Measurements from ENCODE around the gene CCNO.

The CCNO gene, protein sequence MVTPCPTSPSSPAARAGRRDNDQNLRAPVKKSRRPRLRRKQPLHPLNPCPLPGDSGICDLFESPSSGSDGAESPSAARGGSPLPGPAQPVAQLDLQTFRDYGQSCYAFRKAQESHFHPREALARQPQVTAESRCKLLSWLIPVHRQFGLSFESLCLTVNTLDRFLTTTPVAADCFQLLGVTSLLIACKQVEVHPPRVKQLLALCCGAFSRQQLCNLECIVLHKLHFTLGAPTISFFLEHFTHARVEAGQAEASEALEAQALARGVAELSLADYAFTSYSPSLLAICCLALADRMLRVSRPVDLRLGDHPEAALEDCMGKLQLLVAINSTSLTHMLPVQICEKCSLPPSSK

DNA sequence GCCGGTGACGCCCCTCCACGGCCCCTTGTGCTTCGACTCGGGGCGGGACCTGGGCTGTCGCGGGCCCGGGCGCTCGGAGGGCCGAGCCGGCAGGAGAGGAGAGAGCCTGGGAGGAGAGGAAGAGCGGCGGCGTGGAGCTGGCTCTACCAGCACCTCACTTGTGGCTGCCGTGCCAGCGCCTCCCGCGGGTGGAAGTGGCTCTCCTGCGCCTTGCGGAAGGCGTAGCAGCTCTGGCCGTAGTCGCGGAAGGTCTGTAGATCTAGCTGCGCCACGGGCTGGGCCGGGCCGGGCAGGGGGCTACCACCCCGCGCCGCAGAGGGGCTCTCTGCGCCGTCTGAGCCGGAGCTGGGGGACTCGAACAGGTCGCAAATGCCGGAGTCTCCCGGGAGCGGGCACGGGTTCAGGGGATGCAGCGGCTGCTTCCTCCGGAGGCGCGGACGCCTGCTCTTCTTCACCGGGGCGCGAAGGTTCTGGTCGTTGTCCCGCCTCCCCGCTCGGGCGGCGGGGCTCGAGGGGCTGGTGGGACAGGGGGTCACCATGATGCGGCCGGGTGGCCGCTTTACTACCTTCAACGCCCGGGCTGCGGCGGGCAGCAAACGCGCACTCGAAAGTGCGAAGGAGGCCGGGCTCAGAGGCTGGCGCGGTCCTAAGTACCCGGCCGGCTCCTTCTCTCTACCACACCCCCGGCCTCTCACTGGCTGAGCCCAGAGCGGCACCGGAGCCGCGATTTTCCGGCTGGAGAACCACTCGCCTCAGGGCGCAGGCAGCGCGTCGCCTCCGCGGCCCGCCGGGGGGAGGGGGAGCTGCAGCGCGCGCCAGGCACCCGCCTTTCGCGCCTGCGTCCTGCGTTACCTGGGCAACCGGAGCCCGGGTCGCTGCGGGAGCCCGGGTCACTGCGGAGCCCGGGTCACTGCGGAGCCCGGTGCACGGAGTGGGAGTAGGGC, at the start of gene CCNO:
TSS of gene CCNO (minus strand) at position 624 of the 944 bp plus-strand sequence. CDS start at position 539, 85 bp downstream.
- Mint-ChIP-seq H3K4me3 (peak within 1 kb of the TSS; percentile 86), H3K27me3 (peaks cover 92% of the 10 kb centered on the region), H3K4me1 (ENCODE audit: low read depth) (peaks cover 22% of the 10 kb centered on the region), H3K27ac (no peak within 1 kb of the TSS), H3K36me3 (ENCODE audit: low read depth) (peaks cover 6% of the 10 kb centered on the region), H3K9me3 (no peaks in the 10 kb centered on the region)
- intact Hi-C loops (cut with micrococcal nuclease), result loop anchor here (5.0 kb wide), 1 partner anchor 61 kb away; the partner anchor contains the start of gene CDC20B

- Mint-ChIP-seq H3K36me3 (ENCODE audit: low read depth) (peaks cover 87% of the 10 kb centered on the region), H3K4me3 (no peak overlapping the region), H3K27me3 (no peaks in the 10 kb centered on the region), H3K4me1 (ENCODE audit: low read depth) (no peaks in the 10 kb centered on the region), H3K9me3 (no peaks in the 10 kb centered on the region), H3K27ac (no peak overlapping the region)
- intact Hi-C loops (cut with micrococcal nuclease), result loop anchor here (10.0 kb wide), 1 partner anchor 686 kb away; no protein-coding TSS in a partner anchor
These were observed 45.4 kb upstream of the CCNO start for GRCh38 chr5:55278778-55279177.

GRCh38 chr5:55276771-55277170, 43.4 kb upstream of the CCNO start:
- intact Hi-C loops (cut with micrococcal nuclease), result loop anchor here (10.0 kb wide), 1 partner anchor 688 kb away; no protein-coding TSS in a partner anchor
- peaks cover 86% of the 10 kb centered on the region for H3K36me3 Mint-ChIP-seq (ENCODE audit: low read depth)
- no peak overlapping the region for H3K4me3 Mint-ChIP-seq

GRCh38 chr5:55258339-55258738, 24.9 kb upstream of the CCNO start:
- intact Hi-C loops (cut with micrococcal nuclease), result no loop called here
- Mint-ChIP-seq H3K4me1 (ENCODE audit: low read depth) (no peaks in the 10 kb centered on the region), H3K27me3 (no peaks in the 10 kb centered on the region), H3K4me3 (no peak overlapping the region), H3K9me3 (no peaks in the 10 kb centered on the region), H3K36me3 (ENCODE audit: low read depth) (peaks cover 77% of the 10 kb centered on the region), H3K27ac (no peak overlapping the region)

More at GRCh38 chr5:55276771-55277170, 43.4 kb upstream of the CCNO start:
- H3K27me3 Mint-ChIP-seq, result no peaks in the 10 kb centered on the region
- no peak overlapping the region for H3K27ac Mint-ChIP-seq
- H3K4me1 Mint-ChIP-seq (ENCODE audit: low read depth), result no peaks in the 10 kb centered on the region
- no peaks in the 10 kb centered on the region for H3K9me3 Mint-ChIP-seq

DNA sequence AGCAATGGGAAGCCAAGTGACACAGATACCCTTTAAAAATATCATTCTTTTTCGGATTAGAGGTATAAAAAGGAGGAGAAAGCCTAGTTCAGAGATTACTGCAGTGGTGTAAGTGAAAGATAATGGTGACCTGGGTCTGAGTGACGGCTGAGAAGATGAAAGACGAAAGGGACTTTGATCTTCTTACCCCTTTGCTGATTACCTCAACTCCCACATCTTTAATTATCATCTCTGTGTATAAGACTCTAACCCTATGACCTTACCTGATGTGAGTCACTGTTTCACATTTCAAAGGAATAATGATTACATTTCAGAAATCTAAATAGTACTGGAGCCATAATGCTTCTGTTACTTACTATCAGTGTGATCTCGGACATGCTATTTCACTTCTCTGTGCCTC, 21.4 kb upstream of the CCNO start:
- Mint-ChIP-seq H3K36me3 (ENCODE audit: low read depth) (peaks cover 47% of the 10 kb centered on the region), H3K4me1 (ENCODE audit: low read depth) (no peaks in the 10 kb centered on the region), H3K27ac (no peak overlapping the region), H3K9me3 (no peaks in the 10 kb centered on the region), H3K4me3 (no peak overlapping the region), H3K27me3 (peaks cover 4% of the 10 kb centered on the region)
- intact Hi-C loops (cut with micrococcal nuclease), result no loop called here

DNA sequence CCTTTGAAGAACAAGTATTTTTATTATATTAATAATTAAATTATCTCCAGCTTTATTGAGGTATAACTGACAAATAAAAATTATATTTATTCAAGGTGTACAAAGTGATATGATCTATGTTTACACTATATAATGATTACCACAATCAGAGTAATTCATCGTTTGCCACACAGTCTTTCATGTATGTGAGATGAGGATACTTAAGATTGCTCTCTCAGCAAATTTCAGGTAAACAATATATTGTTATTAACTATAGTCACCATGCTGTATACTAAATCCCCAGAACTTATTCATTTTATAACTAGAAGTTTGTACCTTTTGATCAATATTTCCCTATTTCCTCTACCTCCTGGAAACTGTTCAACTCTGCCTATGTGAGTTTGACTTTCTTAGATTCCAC, 16.7 kb upstream of the CCNO start:
- Mint-ChIP-seq H3K27me3 (peaks cover 9% of the 10 kb centered on the region), H3K4me1 (ENCODE audit: low read depth) (no peaks in the 10 kb centered on the region), H3K9me3 (peaks cover 22% of the 10 kb centered on the region), H3K27ac (no peak overlapping the region), H3K4me3 (no peak overlapping the region), H3K36me3 (ENCODE audit: low read depth) (peaks cover 9% of the 10 kb centered on the region)
- intact Hi-C loops (cut with micrococcal nuclease), result no loop called here

- Mint-ChIP-seq H3K36me3 (ENCODE audit: low read depth) (no peaks in the 10 kb centered on the region), H3K9me3 (no peaks in the 10 kb centered on the region), H3K27ac (no peak overlapping the region), H3K4me1 (ENCODE audit: low read depth) (no peaks in the 10 kb centered on the region), H3K4me3 (no peak overlapping the region), H3K27me3 (peaks cover 41% of the 10 kb centered on the region)
- intact Hi-C loops (cut with micrococcal nuclease), result no loop called here
These were observed 8.3 kb upstream of the CCNO start for GRCh38 chr5:55241746-55242145.

DNA sequence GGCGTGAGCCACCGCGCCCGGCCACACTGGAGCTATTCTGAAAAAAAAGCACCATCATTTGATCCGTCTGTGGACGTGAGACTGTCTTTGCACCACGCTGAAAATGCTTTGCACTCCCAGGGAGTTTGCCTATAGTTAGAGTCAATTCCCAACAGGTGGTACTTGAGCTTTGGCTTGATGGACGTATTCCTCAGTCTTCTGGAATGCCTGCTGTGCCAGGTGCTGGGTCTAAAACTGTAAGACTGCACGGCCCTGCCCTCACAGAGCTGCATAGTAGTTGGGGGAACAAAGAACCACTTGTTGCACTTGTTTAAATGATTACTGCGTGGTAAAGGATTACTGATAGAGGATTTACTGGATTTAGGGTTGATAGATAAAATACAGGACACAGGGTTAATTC, 3.4 kb upstream of the CCNO start:
- H3K36me3 Mint-ChIP-seq (ENCODE audit: low read depth), result peaks cover 6% of the 10 kb centered on the region
- H3K27ac Mint-ChIP-seq, result no peak overlapping the region
- H3K9me3 Mint-ChIP-seq, result no peaks in the 10 kb centered on the region
- H3K4me1 Mint-ChIP-seq (ENCODE audit: low read depth), result peaks cover 11% of the 10 kb centered on the region
- H3K27me3 Mint-ChIP-seq, result peaks cover 81% of the 10 kb centered on the region
- no peak overlapping the region for H3K4me3 Mint-ChIP-seq
- intact Hi-C loops (cut with micrococcal nuclease), result no loop called here

DNA sequence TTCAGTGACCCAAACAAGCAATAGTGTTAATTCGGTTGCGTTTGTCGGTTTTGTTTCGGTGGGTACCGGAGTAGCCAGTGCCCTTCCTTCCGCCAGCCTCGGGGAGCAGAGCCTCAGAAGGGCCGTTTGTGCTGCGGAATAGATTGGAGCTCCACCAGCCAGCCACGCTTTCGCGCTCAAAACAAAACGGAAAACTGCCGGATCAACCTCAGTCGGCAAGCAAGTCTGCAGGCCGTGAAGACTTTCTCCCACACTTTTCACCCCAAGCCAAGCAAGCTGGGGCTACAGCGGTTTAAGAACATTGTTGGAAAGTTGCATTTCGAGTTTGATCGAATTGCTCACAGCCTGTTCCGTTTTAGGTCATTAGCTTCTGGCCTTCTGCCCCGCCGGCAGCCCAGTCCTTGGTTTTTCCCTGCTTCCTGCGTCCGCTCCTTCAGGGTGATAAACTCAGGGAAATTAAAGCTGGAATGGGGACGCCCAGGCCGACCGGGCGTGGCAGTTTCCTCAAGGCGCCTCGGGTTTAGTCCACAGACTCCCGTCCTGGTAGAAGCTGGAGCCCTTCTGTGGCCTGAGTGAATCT, 803 bp upstream of the CCNO start:
- H3K27me3 Mint-ChIP-seq, result peaks cover 91% of the 10 kb centered on the region
- no peak overlapping the region for H3K27ac Mint-ChIP-seq
- no peaks in the 10 kb centered on the region for H3K9me3 Mint-ChIP-seq
- peak overlapping the region; percentile 86 for H3K4me3 Mint-ChIP-seq
- intact Hi-C loops (cut with micrococcal nuclease), result loop anchor here (5.0 kb wide), 1 partner anchor 62 kb away; the partner anchor contains the start of gene CDC20B
- peaks cover 6% of the 10 kb centered on the region for H3K36me3 Mint-ChIP-seq (ENCODE audit: low read depth)
- H3K4me1 Mint-ChIP-seq (ENCODE audit: low read depth), result peaks cover 22% of the 10 kb centered on the region

GRCh38 chr5:55232271-55232984, 980 bp downstream of the CCNO start:
- peak overlapping the region; percentile 86 for H3K4me3 Mint-ChIP-seq
- H3K9me3 Mint-ChIP-seq, result no peaks in the 10 kb centered on the region
- no peak overlapping the region for H3K27ac Mint-ChIP-seq
- H3K36me3 Mint-ChIP-seq (ENCODE audit: low read depth), result peaks cover 6% of the 10 kb centered on the region
- H3K27me3 Mint-ChIP-seq, result peaks cover 97% of the 10 kb centered on the region
- intact Hi-C loops (cut with micrococcal nuclease), result loop anchor here (5.0 kb wide), 1 partner anchor 60 kb away; the partner anchor contains the start of gene CDC20B
- H3K4me1 Mint-ChIP-seq (ENCODE audit: low read depth), result peaks cover 28% of the 10 kb centered on the region

- peaks cover 96% of the 10 kb centered on the region for H3K27me3 Mint-ChIP-seq
- intact Hi-C loops (cut with micrococcal nuclease), result loop anchor here (5.0 kb wide), 1 partner anchor 60 kb away; the partner anchor contains the start of gene CDC20B
- H3K27ac Mint-ChIP-seq, result no peak overlapping the region
- peaks cover 6% of the 10 kb centered on the region for H3K36me3 Mint-ChIP-seq (ENCODE audit: low read depth)
- peak overlapping the region; percentile 86 for H3K4me3 Mint-ChIP-seq
- H3K9me3 Mint-ChIP-seq, result no peaks in the 10 kb centered on the region
- H3K4me1 Mint-ChIP-seq (ENCODE audit: low read depth), result peaks cover 28% of the 10 kb centered on the region
These were observed 1.5 kb downstream of the CCNO start for GRCh38 chr5:55231919-55232270.

DNA sequence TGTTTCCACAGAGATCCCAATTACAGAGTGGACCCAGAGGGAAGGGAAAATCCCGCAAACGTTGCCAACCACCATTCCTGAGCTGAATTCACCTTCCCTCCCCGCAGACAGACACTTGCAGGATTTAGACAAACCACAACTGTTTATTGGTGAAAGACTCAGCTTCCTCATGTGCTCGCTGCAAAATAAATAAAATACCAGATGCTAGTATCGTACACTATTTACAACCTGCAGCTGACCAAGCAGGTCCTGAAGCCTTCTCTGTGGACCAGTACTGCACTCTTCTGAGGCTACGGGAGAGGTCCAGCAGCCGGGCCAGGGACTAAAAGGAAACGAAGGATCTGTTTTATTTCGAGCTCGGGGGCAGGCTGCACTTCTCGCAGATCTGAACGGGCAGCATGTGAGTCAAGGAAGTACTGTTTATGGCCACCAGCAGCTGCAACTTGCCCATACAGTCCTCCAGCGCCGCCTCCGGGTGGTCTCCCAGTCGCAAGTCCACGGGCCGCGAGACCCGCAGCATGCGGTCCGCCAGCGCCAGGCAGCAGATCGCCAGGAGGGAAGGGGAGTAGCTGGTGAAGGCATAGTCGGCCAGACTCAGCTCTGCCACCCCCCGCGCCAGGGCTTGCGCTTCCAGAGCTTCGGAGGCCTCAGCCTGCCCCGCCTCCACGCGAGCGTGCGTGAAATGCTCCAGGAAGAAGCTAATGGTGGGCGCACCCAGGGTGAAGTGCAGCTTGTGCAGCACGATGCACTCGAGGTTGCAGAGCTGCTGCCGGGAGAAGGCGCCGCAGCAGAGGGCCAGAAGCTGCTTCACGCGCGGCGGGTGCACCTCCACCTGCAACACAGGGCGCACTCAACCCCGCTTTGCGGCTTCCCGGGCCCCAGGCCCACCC, 2.1 kb downstream of the CCNO start:
- H3K36me3 Mint-ChIP-seq (ENCODE audit: low read depth), result peaks cover 6% of the 10 kb centered on the region
- intact Hi-C loops (cut with micrococcal nuclease), result loop anchor here (5.0 kb wide), 1 partner anchor 59 kb away; the partner anchor contains the start of gene CDC20B

More for the DNA sequence above, 2.1 kb downstream of the CCNO start:
- Mint-ChIP-seq H3K27me3 (peaks cover 95% of the 10 kb centered on the region), H3K4me3 (peak overlapping the region; percentile 86), H3K27ac (no peak overlapping the region), H3K9me3 (no peaks in the 10 kb centered on the region), H3K4me1 (ENCODE audit: low read depth) (peaks cover 31% of the 10 kb centered on the region)
